HCT116 (cell line): ENCODE measurements around the gene PPP1R12B. TPM values are rescaled to one million over a fixed set of nuclear protein-coding genes. Genes with fewer than 3 reads are reported as not detected.

ENCODE experiments used
- ATAC-seq: fragments of 200-7000 bp; cut with Tn5 transposase; 2 replicates; pipeline ENCODE4 v1.9.1; 2020; ENCODE audit warnings: mild to moderate bottlenecking, moderate library complexity
- BruUV-seq: library from RNA; stranded (reverse); fragments of 400-500 nt; replicated peaks from 2 replicates; lab custom pipeline; 2021; lab: Mats Ljungman, UMichigan
- CTCF ChIA-PET: fragments of 300-600 bp; sonication (Branson Sonifier 250); formaldehyde crosslinking; loops from one replicate; lab custom pipeline; 2021; ENCODE audit warnings: antibody characterized with exemption; lab: Charles Lee
- POLR2A ChIA-PET: fragments of 300-600, 350-600 bp; sonication (Branson Sonifier 250); formaldehyde crosslinking; loops from one replicate; lab custom pipeline; 2021; ENCODE audit warnings: antibody characterized with exemption; lab: Charles Lee
- RAD21 ChIA-PET, 2 experiments: fragments of 300-600 bp; sonication (Branson Sonifier 250); formaldehyde crosslinking; loops; one replicate each; lab custom pipeline; 2023; ENCODE audit warnings: low total read pairs in 2 of 2; ENCODE audit not compliant: uncharacterized antibody in 2 of 2, unreplicated experiment in 2 of 2, low non-redundant PET in 1 of 2; lab: Charles Lee
- DNase-seq: peaks from one replicate; pipeline ENCODE4 v3.0.0-alpha.2; 2010; ENCODE audit warnings: low read depth, low spot score
- H2AFZ ChIP-seq: fragments of 200-600 bp; shearing (Covaris generic), sonication (generic); 2 replicates; pipeline ENCODE4 v1.6.1; 2017; ENCODE audit warnings: low read depth, mixed run types, mixed read lengths, antibody characterized with exemption, low read length; ENCODE audit not compliant: poor library complexity, severe bottlenecking
- H3K27ac ChIP-seq: 2 replicates; pipeline ENCODE4 v1.5.1; 2012; ENCODE audit warnings: low read depth, low read length
- H3K27me3 ChIP-seq: fragments of 200-600 bp; sonication (generic); 2 replicates; pipeline ENCODE4 v1.6.1; 2016; ENCODE audit warnings: mixed run types, low read length, mixed read lengths; ENCODE audit not compliant: insufficient read depth
- H3K36me3 ChIP-seq, 2 experiments: fragments of 200-500 bp in 1 of 2; fragments of 200-600 bp in 1 of 2; sonication (Bioruptor generic) in 1 of 2; sonication (generic) in 1 of 2; 2 replicates each; pipeline versions ENCODE4 v1.5.1 to v1.6.1; 2014 to 2016; ENCODE audit warnings: low read length in 2 of 2, inconsistent platforms in 1 of 2, mixed read lengths in 1 of 2, mixed run types in 1 of 2; ENCODE audit not compliant: insufficient read depth in 2 of 2, control insufficient read depth in 1 of 2
- H3K4me1 ChIP-seq, 2 experiments: fragments of 200-600 bp in 1 of 2; sonication (generic) in 1 of 2; 2 replicates each; pipeline versions ENCODE4 v1.5.1 to v1.6.1; 2012 to 2017; ENCODE audit warnings: low read length in 2 of 2, inconsistent platforms in 1 of 2, mild to moderate bottlenecking in 1 of 2, mixed read lengths in 1 of 2, mixed run types in 1 of 2, moderate library complexity in 1 of 2; ENCODE audit not compliant: insufficient read depth in 2 of 2, control insufficient read depth in 1 of 2
- H3K4me2 ChIP-seq: fragments of 200-600 bp; sonication (generic); 2 replicates; pipeline ENCODE4 v1.6.1; 2017; ENCODE audit warnings: mixed run types, low read length, mixed read lengths
- H3K4me3 ChIP-seq, 2 experiments: fragments of 200-600 bp in 1 of 2; sonication (generic) in 1 of 2; replicated peaks in 1 of 2; 2 replicates each; pipeline ENCODE4 v1.5.1; 2011 to 2016; ENCODE audit warnings: low read length in 2 of 2, control low read depth in 1 of 2, low read depth in 1 of 2, mild to moderate bottlenecking in 1 of 2, mixed read lengths in 1 of 2, mixed run types in 1 of 2
- H3K79me2 ChIP-seq: fragments of 200-600 bp; sonication (generic); 2 replicates; pipeline ENCODE4 v1.6.1; 2017; ENCODE audit warnings: mild to moderate bottlenecking, mixed run types, low read length, moderate library complexity, mixed read lengths; ENCODE audit not compliant: insufficient read depth
- H3K9ac ChIP-seq: fragments of 200-600 bp; sonication (generic); 2 replicates; pipeline ENCODE4 v1.6.1; 2016; ENCODE audit warnings: low read length, mixed read lengths
- H3K9me2 ChIP-seq: fragments of 200-600 bp; sonication (generic), shearing (Covaris generic); 2 replicates; pipeline ENCODE4 v1.6.1; 2017; ENCODE audit warnings: mixed run types, mild to moderate bottlenecking, moderate library complexity; ENCODE audit not compliant: insufficient read depth
- H3K9me3 ChIP-seq, 2 experiments: fragments of 200-500 bp in 1 of 2; fragments of 200-600 bp in 1 of 2; sonication (Bioruptor generic) in 1 of 2; sonication (generic) in 1 of 2; 2 replicates each; pipeline ENCODE4 v1.6.1; 2014 to 2017; ENCODE audit warnings: low read length in 2 of 2, mixed read lengths in 2 of 2, inconsistent platforms in 1 of 2, low read depth in 1 of 2, mild to moderate bottlenecking in 1 of 2, mixed run types in 1 of 2, moderate library complexity in 1 of 2; ENCODE audit not compliant: control insufficient read depth in 1 of 2, insufficient read depth in 1 of 2
- H4K20me1 ChIP-seq: fragments of 200-600 bp; sonication (generic), shearing (Covaris generic); 2 replicates; pipeline ENCODE4 v1.6.1; 2017; ENCODE audit warnings: mixed run types, mild to moderate bottlenecking, moderate library complexity; ENCODE audit not compliant: insufficient read depth
- CBX3 ChIP-seq: IDR thresholded peaks from 2 replicates; pipeline ENCODE4 v1.6.1; 2012; ENCODE audit warnings: low read depth
- CEBPB ChIP-seq: IDR thresholded peaks from 2 replicates; pipeline ENCODE4 v1.6.1; 2012; ENCODE audit warnings: low read depth
- EZH2phosphoT487 ChIP-seq: fragments of 200-600 bp; IDR thresholded peaks from 2 replicates; pipeline ENCODE4 v1.6.1; 2018; ENCODE audit warnings: antibody characterized with exemption, borderline replicate concordance
- FOSL1 ChIP-seq: IDR thresholded peaks from 2 replicates; pipeline ENCODE4 v1.6.1; 2012; ENCODE audit warnings: low read depth
- POLR2A ChIP-seq: IDR thresholded peaks from 2 replicates; pipeline ENCODE4 v1.7.0; 2011; ENCODE audit warnings: borderline replicate concordance; ENCODE audit not compliant: insufficient read depth, insufficient read length; ENCODE audit errors: extremely low read depth
- POLR2AphosphoS5 ChIP-seq: IDR thresholded peaks from 2 replicates; pipeline ENCODE4 v1.6.1; 2011; ENCODE audit warnings: mild to moderate bottlenecking, low read depth, low read length, moderate library complexity
- RAD21 ChIP-seq: IDR thresholded peaks from 2 replicates; pipeline ENCODE4 v1.6.1; 2012; ENCODE audit warnings: low read depth, mild to moderate bottlenecking
- SIN3A ChIP-seq: IDR thresholded peaks from 2 replicates; pipeline ENCODE4 v1.6.1; 2012; ENCODE audit warnings: low read depth
- SRF ChIP-seq: IDR thresholded peaks from 2 replicates; pipeline ENCODE4 v1.6.1; 2012; ENCODE audit warnings: low read depth
- TCF7L2 ChIP-seq: IDR thresholded peaks from 2 replicates; pipeline ENCODE4 v1.7.0; 2011; ENCODE audit warnings: borderline replicate concordance, inconsistent platforms; ENCODE audit not compliant: insufficient read depth, insufficient read length; ENCODE audit errors: extremely low read depth
- YY1 ChIP-seq: IDR thresholded peaks from 2 replicates; pipeline ENCODE4 v1.6.1; 2011; ENCODE audit warnings: low read length, low read depth, moderate library complexity, mild to moderate bottlenecking; ENCODE audit not compliant: insufficient replicate concordance; ENCODE audit errors: extremely low read depth
- ZBTB33 ChIP-seq: IDR thresholded peaks from 2 replicates; pipeline ENCODE4 v1.6.1; 2011; ENCODE audit warnings: mild to moderate bottlenecking, low read length, moderate library complexity; ENCODE audit not compliant: insufficient replicate concordance; ENCODE audit errors: extremely low read depth
- ZNF274 ChIP-seq: fragments of 200-500 bp; sonication (Bioruptor generic); IDR thresholded peaks from 2 replicates; pipeline ENCODE4 v1.6.1; 2014; ENCODE audit warnings: mild to moderate bottlenecking, low read depth, low read length, inconsistent platforms
- intact Hi-C: fragments of 100-400 bp; cut with micrococcal nuclease; formaldehyde crosslinking; loops from 2 replicates; pipeline ENCODE4 v1.10.0; 2022
- total RNA-seq: library from RNA; stranded (reverse); gene quantifications from one replicate; pipeline ENCODE4 v1.2.1, GENCODE V29; 2021; ENCODE audit not compliant: unreplicated experiment
- TF ChIP-seq, protein P1 (sequence below): IDR thresholded peaks from 2 replicates; pipeline ENCODE4 v1.6.1; 2012
- TF ChIP-seq, protein P2 (sequence below), 3 experiments: fragments of 200-600 bp in 1 of 3; sonication (generic) in 1 of 3; IDR thresholded peaks in 2 of 3; conservative IDR thresholded peaks in 1 of 3; 2 replicates each; pipeline ENCODE4 v1.5.1; 2012 to 2017; ENCODE audit warnings: low read depth in 2 of 3, low read length in 2 of 3, antibody characterized with exemption in 1 of 3, borderline replicate concordance in 1 of 3, control low read depth in 1 of 3, mild to moderate bottlenecking in 1 of 3, mixed read lengths in 1 of 3, mixed run types in 1 of 3, moderate library complexity in 1 of 3; ENCODE audit not compliant: insufficient read depth in 1 of 3

Gene PPP1R12B
- total RNA-seq, 1 experiment from 2014 or later: 14.3 TPM

DNA sequence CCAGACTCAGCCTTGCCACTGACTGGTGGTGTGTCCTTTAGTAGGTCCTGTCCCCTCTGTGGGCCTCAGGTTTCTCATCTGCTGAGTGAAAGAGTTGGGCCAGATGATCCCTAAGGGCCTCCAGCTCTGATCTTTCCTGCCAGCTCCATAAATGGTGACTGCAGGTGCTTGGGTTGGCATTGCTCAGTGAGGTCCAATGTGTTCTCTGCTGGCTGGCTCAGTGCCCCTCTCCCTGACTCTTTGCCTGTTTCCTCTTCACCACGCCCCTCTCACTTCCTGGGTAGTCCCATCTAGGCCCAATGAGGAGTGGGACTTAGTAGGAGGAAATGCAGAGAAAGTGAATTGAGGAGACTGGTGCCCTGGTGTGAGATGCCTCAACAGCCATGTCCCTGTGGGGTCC lies 43.3 kb upstream of the PPP1R12B start (continued):
- TF ChIP-seq SIN3A: no peak
- no peak for TF ChIP-seq YY1
- no peak for TF ChIP-seq RAD21
- TF ChIP-seq, protein P1, sequence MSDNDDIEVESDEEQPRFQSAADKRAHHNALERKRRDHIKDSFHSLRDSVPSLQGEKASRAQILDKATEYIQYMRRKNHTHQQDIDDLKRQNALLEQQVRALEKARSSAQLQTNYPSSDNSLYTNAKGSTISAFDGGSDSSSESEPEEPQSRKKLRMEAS: no peak
- TF ChIP-seq, all 23 proteins: peak for 0

- Histone ChIP-seq H4K20me1 (no peaks in the 10 kb centered on the region), H3K9ac (no peak overlapping the region), H3K27ac (no peak overlapping the region), H3K36me3 (no peaks in the 10 kb centered on the region), H3K9me3 (no peaks in the 10 kb centered on the region), H3K4me3 (no peak overlapping the region), H2AFZ (no peak overlapping the region), H3K79me2 (no peaks in the 10 kb centered on the region), H3K4me2 (no peak overlapping the region), H3K4me1 (no peaks in the 10 kb centered on the region), H3K9me2 (no peaks in the 10 kb centered on the region), H3K27me3 (peaks cover 2% of the 10 kb centered on the region; the same call in 1 of the 2 replicates)
- intact Hi-C loops: no loop called here
- DNase-seq (no peak), ATAC-seq (no peak)
- RAD21 ChIA-PET: no interaction called here
- BruUV-seq: no TSS peak
- CTCF ChIA-PET: interaction anchor here (0.5 to 1.5 kb wide), 5 partner anchors 9 to 746 kb away, joined by 3 to 8 read pairs (median 3); no protein-coding TSS in a partner anchor
- POLR2A ChIA-PET: no interaction called here
- TF ChIP-seq CEBPB (no peak), POLR2AphosphoS5 (no peak), ZBTB33 (no peak), EZH2phosphoT487 (no peak), RAD21 (no peak), SRF (no peak), TCF7L2 (no peak), FOSL1 (no peak), POLR2A (no peak), ZNF274 (no peak), CBX3 (no peak)
- TF ChIP-seq, protein P2, sequence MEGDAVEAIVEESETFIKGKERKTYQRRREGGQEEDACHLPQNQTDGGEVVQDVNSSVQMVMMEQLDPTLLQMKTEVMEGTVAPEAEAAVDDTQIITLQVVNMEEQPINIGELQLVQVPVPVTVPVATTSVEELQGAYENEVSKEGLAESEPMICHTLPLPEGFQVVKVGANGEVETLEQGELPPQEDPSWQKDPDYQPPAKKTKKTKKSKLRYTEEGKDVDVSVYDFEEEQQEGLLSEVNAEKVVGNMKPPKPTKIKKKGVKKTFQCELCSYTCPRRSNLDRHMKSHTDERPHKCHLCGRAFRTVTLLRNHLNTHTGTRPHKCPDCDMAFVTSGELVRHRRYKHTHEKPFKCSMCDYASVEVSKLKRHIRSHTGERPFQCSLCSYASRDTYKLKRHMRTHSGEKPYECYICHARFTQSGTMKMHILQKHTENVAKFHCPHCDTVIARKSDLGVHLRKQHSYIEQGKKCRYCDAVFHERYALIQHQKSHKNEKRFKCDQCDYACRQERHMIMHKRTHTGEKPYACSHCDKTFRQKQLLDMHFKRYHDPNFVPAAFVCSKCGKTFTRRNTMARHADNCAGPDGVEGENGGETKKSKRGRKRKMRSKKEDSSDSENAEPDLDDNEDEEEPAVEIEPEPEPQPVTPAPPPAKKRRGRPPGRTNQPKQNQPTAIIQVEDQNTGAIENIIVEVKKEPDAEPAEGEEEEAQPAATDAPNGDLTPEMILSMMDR (IDR thresholded peaks at IDR 0.05 in 2 of 3, conservative IDR thresholded peaks at IDR 0.05 in 1 of 3; ENCODE audit: borderline replicate concordance in 1 of 3, insufficient read depth in 1 of 3, low read depth in 2 of 3, low read length in 2 of 3): no peak
- TF ChIP-seq, protein P1: no peak
These were observed 41.8 kb upstream of the PPP1R12B start for GRCh38 chr1:202306535-202307345.
